ENCODE measurements around the gene PRKD3.
A peak's percentile ranks its signal among the peaks of the same experiment; 100 is the strongest.

Gene PRKD3

DNA sequence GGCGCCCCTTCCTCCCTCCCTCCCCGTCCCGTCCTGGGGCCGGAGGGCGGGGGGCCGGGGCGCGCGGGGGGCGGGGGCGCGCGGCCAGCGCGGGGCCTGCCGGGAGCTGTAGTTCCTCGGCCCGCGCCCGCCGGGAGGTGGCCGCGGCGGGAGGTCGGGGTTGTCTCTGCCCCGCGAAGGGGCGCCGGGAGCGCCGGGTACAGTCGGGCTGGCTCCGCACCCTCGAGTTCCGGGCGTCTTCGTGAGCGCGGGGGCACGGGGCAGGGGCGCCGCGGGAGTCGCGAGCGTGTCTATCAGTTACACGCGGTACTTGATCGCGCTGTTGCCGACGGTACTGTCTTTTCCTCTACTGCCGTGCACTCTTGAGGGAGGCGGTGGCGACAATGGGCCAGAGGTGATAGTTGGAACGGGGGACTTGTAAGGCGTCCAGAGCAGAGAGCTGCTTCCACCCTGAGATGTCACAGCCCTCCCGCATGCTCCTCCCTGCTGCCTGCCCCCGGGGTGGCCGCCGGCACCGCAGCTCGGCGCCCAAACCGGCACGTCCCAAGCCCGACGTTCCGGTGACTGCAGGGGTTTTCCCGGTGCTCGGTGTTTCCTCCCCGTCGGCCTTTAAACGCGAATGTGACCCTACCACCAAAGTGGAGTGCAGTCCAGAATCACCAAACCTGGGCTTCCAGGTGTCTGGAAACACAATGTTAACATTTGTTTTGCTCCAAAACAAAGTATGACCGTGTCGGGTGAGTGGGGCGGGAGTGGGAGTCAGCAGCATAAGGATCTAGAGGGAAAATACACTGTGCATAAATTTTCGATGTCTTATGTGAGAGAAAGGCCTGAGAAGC, at the start of gene PRKD3:
Gene PRKD3, minus strand, starts transcription at position 48 of the 839 bp plus-strand sequence. CDS start 8,309 bp downstream, outside the sequence.
- peak; percentile 83 for DNase-seq

DNA sequence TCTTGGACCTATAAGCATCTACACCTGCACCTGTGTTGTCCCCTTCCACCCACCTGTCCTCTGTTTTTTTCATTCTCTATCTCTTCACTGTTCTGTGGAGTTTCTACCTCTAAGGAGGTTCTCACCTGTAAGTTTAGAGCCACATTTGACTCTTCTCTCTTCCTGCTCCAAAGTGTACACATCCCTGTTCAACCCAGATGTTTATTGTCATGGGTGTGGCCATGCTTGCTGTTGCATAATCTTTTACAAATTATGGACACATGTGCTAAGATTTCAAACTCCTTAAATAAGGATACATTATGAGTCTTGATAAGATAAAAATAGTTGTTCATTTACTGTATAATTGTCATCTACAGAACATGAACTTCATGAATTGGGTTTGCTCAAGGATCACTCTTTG, 47.4 kb upstream of the PRKD3 start:
- no peak for DNase-seq

DNA sequence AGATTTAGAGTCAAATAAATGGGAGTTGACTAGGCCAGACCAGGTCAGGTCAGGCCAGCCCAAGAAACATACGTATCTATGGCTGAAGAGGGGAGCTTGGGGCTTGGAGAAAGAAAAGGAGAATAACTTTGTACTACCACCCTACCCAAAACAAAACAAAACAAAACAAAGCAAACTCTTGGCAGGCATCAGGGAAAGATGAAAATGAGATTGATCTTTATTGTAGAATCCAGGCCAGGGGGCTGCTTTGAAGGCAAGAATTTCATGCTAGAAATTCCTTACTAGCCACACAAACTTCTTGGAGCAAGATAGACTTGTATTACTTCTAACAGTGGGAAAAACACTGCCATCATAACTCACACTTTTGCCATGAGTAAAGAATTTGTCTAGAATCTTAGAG, 46.0 kb upstream of the PRKD3 start:
- DNase-seq = no peak

- no peak for DNase-seq
Measured at GRCh38 chr2:37367984-37368383, 43.4 kb upstream of the PRKD3 start.

DNA sequence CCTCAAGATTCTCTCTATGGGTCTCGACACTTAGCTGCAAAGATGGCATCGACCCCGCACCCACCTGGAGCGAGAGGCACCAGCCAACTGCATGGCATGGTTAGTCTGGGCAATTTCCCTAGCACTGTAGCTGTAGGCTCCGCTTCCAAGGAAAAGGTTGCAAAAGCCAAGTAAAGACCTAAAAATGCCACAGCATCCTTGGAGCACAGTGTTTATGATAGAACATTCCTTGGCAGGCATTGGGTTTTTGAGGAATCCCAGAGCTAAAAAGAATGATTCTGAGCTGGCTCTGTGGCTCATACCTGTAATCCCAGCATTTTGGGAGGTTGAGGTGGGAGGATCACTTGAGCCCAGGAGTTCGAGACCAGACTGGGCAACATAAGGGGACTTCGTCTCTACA, 42.7 kb upstream of the PRKD3 start:
- DNase-seq = no peak

DNA sequence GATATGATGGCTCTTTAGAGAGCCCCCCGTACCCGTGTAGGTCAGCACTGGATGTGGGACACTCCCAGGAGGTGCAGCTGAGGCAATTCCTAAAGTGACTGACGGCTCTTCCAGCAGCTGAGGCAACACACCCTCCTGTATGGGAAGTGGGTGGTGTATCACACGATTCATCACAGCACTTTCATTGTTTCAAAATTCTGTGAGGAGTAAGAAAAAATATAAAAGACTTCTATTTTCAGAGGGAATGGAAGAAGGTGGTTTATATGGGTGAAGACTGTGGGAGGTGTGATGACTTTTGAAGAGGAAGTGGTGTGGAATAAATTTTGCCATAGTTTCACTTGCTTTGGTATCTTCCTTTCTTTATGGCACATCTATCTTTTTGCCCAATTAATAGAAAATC, 42.1 kb upstream of the PRKD3 start:
- no peak for DNase-seq

DNA sequence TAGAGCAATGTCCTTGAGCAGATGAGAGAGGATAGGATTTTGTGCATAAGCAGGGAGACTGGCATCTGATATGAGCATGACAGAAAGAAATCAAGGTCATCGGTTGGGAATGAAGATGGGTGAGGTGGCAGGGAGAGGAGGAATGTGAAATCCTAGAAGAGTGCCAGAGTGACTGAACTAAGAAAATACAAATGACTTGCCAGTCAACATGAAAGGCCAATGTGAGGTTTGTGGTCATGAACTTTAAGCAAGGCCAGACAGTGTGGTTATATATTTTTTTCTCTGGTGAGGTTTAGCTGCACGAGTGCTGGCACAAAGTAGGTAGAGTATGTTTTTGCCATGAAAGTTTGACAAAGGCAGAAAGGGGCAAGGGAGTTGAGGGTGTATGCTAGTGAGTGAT, 41.0 kb upstream of the PRKD3 start:
- no peak for DNase-seq

DNA sequence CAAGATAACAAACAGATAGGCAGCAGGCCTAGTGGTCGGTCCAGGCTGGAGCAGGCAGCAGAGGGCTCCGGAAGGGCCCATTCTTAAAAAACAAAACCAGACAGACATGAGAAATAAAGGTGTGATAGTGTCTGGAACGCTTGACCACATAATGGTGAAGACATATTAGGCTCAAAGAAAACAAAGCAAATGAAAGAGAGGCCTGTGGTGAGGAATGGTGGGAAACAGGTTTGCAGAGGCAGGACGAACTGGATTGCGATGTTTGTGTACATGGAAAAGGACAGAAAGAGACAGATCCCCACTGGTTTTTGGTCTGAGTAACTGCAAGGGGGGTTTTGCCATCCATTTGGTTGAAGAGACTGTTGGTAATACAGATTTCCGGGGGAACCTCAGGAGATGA, 39.7 kb upstream of the PRKD3 start:
- DNase-seq = no peak

GRCh38 chr2:37361994-37362698, 37.5 kb upstream of the PRKD3 start:
- no peak for DNase-seq

DNA sequence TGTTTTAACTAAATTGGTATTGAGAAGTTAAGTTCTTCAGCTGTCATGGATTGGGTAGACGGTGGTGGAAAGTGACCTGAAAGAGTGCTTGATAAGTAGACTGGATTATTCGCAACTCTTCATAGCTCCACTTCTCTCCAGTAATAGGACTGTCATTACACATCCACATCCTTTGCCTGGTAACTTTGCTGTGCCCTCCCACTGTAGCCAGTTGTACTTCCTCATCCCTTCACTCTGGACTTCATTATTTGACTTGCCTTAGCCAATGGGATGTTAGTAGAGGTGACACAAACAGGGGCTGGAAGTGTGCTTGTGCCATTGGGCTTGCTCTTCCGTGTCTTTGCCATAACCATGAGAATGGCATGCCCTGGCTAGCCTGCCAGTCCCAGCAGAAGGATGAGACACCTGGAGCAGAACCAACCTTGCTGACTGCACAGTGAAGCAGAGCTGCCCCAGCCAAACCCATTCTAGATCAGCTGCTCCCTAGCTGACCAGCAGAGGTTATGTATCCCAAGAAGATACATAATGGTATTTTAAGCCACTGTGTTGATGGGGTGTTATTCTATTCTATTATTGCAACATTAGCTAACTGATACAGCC, 36.7 kb upstream of the PRKD3 start:
- no peak for DNase-seq

GRCh38 chr2:37358466-37358865, 33.8 kb upstream of the PRKD3 start:
- DNase-seq = no peak

GRCh38 chr2:37357530-37357929, 32.9 kb upstream of the PRKD3 start:
- DNase-seq = no peak

DNA sequence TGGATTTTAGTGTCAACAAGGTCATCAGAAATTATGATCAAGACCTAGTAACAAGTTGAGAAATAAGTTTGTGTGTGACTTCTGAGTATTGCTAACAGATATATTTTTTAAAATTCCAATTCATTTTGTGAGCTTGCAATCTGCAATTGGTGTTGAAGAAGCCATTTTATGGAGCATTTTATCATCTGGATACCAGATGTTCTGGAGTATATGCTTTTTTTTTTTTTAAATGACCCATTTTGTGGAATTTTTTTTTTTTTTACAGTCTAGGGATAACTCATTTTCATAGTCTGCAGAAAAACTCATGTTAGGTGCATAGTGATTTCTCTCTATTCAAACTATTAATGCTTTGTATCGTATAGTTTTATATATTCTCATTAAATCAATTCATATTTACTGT, 32.4 kb upstream of the PRKD3 start:
- DNase-seq = no peak

- no peak for DNase-seq
Measured at GRCh38 chr2:37356299-37356698, 31.7 kb upstream of the PRKD3 start.

- no peak for DNase-seq
Measured at GRCh38 chr2:37355735-37356134, 31.1 kb upstream of the PRKD3 start.

GRCh38 chr2:37354531-37354930, 29.9 kb upstream of the PRKD3 start:
- no peak for DNase-seq

- DNase-seq = peak; percentile 64
Measured at GRCh38 chr2:37350034-37350433, 25.4 kb upstream of the PRKD3 start.

DNA sequence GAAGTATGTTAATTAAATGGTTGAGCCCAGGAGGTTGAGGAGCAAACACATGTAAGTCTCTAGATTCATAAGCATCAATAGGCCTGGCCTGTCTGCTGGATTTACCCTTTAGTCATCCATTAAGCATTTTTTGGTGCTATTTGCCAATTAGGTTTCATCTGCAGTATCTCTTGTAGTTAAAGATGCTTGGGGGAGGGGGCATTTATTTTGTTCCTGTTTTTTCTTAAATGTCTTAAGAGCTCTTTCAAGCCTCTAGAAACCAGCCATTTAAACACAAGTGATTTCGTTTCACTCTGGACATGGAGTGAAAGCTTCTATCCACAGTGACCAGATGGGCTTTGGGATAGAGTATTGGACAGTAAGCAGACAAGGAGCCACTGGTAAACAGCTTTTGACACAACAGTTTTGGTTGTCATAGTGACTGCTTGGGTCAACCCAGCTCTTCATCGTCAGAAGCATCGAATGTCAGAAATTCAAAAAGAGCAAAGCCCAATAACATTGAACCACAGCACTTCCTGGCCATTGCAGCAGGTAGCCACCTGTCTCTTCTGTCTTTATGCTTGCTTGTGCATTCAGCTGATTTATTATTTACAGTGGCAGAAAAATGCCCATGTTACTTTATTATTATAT, 24.7 kb upstream of the PRKD3 start:
- DNase-seq = peak; percentile 67

- DNase-seq = no peak
Measured at GRCh38 chr2:37348155-37348554, 23.5 kb upstream of the PRKD3 start.

DNA sequence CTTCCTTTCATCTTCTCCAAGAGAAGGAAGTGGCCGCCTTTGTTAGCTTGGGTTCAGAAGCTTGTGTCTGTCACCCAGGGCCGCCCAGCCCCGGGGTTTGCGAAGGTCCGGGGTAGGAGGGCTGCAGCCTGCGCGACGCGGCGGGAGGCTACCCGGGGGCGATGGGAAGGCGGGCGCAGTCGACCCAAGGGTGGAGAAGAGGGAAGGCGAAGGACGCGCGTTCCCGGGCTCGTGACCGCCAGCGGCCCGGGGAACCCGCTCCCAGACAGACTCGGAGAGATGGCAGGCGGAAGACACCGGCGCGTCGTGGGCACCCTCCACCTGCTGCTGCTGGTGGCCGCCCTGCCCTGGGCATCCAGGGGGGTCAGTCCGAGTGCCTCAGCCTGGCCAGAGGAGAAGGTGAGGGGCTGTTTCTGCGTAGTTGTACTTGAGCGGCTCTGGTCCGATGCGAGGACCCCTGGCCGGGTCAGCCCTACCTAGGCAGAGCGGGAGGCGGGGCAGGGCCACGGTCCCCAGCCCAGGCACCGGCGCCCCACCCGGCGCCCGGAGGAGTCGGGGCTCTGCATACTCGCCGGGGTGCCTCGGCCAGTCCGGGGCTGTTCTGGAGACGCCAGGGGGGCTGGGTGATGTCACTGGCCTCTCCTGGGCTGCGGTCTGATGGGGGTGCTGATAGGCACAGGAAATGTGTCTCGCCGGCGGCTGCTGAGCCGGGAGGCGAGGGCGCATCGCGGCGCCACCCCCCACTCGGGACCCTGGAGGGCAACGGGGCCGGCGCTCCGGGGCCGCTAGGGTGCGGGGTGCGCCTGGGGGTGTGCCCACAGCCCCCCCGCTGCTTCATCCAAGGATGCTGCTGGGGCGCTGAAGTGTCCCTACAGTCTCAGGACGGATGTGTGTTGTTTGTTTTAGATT, 20.1 kb upstream of the PRKD3 start, which contains the start of gene QPCT:
Gene QPCT, plus strand, starts transcription at position 178 of the 909 bp plus-strand sequence. Its CDS starts 102 bp downstream, at position 280.
- DNase-seq = peak; percentile 75

DNA sequence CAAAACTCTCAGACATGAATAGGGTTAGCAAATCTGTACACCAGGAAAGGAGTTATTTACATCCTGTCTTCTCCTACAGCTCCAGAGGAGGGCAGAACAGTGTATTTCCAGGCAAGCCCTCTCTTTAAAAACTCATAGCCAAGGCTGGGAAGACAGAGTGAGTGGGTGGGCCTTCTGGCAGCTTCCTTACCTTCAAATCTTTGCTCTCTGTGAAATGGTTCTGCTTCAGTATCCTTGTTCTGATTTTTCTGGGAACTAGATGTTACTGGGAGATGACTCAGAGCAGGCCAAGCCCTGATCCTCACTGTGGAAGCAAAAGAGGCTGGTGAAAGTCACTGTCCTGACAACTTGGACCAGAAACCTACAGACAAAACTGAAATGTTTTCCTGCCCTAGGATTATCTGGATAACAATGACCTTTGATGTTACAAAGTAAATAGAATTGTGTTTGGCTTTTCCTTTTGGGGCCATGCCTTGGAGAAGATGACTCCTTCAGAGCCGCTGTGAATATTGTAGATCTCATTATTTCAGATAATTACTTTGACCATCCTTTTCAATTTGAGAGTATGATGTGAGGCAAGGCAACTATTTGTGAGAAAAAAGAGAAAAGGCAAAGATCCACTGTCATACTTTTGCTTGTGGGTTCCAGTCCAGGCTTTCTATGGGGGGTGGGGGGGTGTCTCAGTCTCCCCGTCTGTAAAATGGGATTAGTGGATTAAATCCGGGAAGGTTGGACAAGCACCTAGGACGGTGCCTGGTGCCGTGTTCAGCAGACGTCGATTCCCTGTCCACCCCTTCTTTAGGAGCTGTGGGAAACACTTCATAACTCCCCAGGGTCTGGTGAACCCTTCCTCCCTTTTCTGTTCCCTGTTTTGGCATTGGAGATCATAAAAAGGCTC, 19.2 kb upstream of the PRKD3 start:
- peak; percentile 51 for DNase-seq
